ENCODE measurements around the gene SNX24.
"Not testable (repeated sequence)": the region's sequence is repeated elsewhere in the genome, so short reads cannot be mapped to it uniquely, and the experiment has no call there.

Gene SNX24

DNA sequence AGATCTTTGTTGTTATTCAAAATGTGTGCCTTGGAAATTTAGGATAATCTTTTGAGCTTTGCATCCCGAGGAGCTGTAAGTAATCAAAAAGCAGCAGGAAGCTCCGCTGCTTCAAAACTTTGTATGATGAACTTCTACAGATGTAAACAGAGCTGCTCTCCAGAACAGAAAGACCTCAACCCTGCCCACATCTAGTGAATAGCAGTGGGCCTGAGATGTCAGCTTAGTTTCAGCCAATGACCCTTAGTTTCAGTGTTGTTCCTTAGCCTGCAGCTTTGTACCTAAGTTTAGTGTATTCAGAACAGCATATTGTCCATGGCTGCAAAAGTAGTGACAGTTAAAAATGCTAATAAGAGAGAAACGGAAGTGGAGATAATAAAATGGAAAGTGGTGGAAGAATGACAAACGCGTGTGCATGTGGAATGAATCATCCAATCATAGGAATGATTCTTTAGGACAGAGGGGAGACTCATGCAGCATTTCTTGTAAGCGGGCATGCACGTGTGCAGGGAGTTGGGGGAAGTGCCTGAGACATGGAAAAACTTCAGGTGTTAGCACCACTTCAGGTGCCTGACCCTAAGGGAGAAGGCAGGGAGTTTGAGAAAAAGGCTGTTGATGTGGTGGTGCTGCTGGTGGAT is 24.9 kb downstream of the SNX24 start:
- DNase-seq (ENCODE audit: extremely low read depth in 1 of 2, low read depth in 1 of 2), result no peak

DNA sequence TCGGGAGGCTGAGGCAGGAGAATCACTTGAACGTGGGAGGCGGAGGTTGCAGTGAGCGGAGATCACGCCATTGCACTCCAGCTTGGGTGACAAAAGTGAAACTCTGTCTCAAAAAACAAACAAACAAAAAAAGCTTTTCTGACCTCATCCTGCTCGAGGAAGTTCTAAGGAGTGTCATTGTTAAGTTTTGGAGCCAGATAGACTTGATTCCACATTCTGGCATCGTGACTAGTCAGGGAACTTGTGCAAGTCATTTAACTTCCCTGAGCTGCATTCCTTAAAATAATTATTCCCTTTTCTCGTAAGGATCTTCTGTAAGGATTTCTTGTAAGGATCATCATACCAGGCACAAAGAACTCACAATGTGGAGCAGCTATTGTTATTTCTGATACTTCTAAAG is 26.2 kb downstream of the SNX24 start:
- no peak for DNase-seq (ENCODE audit: extremely low read depth in 1 of 2, low read depth in 1 of 2)

GRCh38 chr5:122874179-122874875 is 28.9 kb downstream of the SNX24 start:
- DNase-seq (ENCODE audit: extremely low read depth in 1 of 2, low read depth in 1 of 2), result no peak

DNA sequence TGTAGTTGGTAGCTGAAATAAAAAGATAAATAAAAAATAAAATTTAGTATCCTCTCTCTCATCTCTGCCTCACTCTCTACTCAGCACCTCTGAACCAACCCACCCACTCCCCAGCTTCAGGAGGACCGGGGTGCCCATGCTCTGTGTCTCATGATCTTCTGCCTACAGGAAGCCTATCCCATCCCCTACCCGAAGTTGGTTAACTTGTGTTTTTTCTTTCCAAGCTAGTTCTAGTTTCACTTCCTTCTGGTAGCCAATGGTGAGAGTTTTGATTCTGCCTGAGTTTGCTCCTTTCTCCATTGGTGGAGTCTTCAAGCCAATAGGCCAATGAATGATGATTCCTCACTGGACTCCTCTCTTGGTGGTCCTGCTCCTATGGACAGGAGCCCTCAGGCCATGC is 32.1 kb downstream of the SNX24 start:
- no peak for DNase-seq (ENCODE audit: extremely low read depth in 1 of 2, low read depth in 1 of 2)

GRCh38 chr5:122879076-122879475 is 33.7 kb downstream of the SNX24 start:
- DNase-seq (ENCODE audit: extremely low read depth in 1 of 2, low read depth in 1 of 2), result no peak

- no peak for DNase-seq (ENCODE audit: extremely low read depth in 1 of 2, low read depth in 1 of 2)
These were observed 34.8 kb downstream of the SNX24 start for GRCh38 chr5:122880170-122880689.

DNA sequence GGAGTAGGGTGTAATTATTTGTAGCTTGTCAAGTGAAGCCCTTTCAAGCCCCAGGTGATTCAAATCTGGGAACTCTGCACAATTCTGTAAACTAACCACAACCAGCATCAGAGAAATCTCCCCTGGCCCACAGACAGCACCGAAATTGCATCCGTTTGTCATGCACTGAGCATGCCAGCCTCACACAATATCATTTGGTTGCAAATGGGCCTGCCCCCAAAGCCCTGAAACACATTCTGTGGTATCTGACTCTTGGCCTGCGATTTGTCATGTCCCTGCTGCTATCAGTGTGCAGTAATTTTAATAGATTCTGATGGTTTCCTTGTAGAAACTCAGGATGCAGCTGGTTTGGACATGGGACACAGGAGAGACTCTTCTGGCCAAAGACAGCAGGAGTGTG is 35.3 kb downstream of the SNX24 start:
- DNase-seq (ENCODE audit: extremely low read depth in 1 of 2, low read depth in 1 of 2), result no peak

- no peak for DNase-seq (ENCODE audit: extremely low read depth in 1 of 2, low read depth in 1 of 2)
These were observed 37.4 kb downstream of the SNX24 start for GRCh38 chr5:122882831-122883230.

DNA sequence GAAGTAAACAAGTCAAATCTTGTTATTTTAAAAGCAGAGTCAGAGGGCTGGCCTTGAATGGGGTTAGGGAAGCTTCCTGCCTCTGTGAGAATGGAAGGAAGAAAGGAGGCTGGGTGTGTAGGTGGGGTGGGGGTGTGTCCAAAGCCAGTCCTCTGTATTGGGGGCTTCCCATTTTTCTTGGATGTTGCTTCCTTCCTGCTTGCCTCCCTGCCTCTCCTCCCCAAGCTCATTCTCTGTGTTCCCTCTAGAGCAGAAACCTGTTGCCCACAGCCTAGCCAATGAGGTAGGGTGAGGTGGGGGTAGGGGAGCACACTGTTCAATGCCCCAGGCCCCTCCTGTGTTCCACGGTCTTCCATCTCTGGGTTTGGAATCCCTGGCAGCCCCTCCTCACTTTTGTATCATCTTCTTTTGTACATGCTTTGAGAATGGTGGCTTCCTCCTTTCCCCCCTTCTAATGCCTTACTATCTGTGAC is 39.7 kb downstream of the SNX24 start:
- DNase-seq (ENCODE audit: extremely low read depth in 1 of 2, low read depth in 1 of 2), result no peak

DNA sequence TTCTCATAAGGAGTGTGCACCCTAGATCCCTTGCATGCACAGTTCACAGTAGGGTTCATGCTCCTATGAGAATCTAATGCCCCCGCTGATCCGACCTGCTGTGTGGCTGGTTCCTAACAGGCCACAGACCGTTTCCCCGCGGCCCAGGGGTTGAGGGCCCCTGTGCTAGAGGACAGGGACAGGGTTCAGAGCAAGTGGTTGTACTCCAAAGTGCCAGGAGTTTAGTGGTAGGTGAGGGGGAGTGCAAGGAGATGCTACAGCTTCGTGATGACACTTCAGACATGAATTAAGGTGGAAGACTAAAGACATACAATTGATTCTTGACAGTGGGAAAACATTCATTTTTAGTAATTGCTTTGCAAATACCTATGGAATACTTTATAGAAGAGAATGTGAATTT is 40.5 kb downstream of the SNX24 start:
- DNase-seq (ENCODE audit: extremely low read depth in 1 of 2, low read depth in 1 of 2), result no peak

GRCh38 chr5:122895141-122895540 is 49.7 kb downstream of the SNX24 start:
- DNase-seq (ENCODE audit: extremely low read depth in 1 of 2, low read depth in 1 of 2), result no peak

- no peak for DNase-seq (ENCODE audit: extremely low read depth in 1 of 2, low read depth in 1 of 2)
These were observed 51.3 kb downstream of the SNX24 start for GRCh38 chr5:122896598-122897282.

- DNase-seq (ENCODE audit: extremely low read depth in 1 of 2, low read depth in 1 of 2), result no peak
These were observed 51.8 kb downstream of the SNX24 start for GRCh38 chr5:122897283-122897602.

DNA sequence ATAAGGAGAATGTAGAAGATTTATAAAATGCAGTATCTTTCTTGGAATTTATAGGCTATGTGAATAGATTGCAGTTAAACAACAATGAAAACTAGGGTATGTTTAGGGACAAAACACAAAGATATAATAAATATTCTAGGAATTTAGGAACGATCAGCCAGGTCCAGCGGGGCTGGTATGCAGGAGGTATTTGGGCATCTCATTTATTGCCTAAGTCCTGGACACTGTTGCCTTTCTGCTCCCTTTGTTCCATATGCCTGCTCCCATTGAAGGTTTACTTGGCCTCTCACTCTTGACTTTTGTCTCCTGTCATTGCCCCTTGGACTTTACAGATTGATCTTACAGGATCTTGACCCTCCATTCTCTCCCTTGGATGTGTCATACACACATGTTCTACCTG is 55.9 kb downstream of the SNX24 start:
- DNase-seq (ENCODE audit: extremely low read depth in 1 of 2, low read depth in 1 of 2), result no peak

DNA sequence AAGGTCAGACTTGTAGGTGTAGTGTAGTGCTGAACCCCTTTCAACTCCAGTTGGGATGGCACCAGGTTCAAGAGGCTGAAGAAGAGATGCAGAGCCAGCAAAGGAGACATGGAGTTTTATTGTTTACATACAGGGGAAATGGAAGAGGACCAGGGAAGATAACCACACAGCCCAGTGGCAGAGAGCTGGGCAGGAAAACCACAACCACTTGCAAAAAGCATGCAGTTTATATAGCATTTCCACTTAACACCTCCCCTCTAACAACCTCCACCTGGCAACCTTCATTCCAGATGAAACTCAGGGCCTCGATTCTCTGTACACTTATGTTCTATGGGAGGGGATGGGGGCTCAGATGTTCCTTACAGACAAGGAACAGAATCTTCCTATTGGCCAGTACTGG is 56.9 kb downstream of the SNX24 start:
- DNase-seq (ENCODE audit: extremely low read depth in 1 of 2, low read depth in 1 of 2), result no peak

DNA sequence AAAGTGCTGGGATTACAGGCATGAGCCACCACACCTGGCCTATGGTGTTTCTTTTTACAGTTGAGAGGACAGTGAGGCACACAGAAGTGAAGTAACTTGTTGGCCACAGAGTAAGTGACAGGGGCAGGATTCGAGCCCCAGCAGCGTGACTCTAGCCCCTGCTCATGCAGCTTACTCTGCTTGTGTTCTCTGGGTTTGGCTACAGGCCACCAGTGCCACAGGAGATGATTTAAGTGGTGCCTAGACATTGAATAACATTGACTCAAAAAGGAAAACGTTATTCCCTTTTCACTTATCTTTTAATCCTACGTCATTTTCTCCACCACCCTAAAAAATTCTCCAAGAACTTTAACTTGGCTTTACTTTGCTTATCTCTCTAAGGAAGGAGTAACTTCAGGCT is 61.4 kb downstream of the SNX24 start:
- DNase-seq (ENCODE audit: extremely low read depth in 1 of 2, low read depth in 1 of 2), result no peak

DNA sequence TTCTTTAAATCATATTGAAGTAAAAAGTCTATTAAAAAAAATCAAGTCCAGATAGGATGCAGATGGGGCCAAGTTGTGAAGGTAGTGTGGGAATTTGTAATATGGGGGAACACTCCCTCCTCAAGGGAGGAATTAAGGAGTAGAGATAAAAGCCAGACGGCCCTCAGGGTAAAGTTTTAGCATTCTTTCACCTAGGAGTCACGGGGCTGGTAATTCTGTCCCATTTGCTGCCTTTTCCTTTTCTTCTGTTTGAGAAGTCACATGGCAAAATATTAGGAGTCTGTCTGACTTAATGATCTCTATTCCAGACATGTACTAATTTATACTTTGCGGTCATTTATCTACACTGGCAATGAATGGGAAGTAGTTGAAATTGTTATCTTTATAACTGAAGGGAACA is 61.9 kb downstream of the SNX24 start:
- DNase-seq (ENCODE audit: extremely low read depth in 1 of 2, low read depth in 1 of 2), result no peak

- no peak for DNase-seq (ENCODE audit: extremely low read depth in 1 of 2, low read depth in 1 of 2)
These were observed 62.7 kb downstream of the SNX24 start for GRCh38 chr5:122908108-122908507.

GRCh38 chr5:122908662-122909061 is 63.2 kb downstream of the SNX24 start:
- no peak for DNase-seq (ENCODE audit: extremely low read depth in 1 of 2, low read depth in 1 of 2)

GRCh38 chr5:122909470-122910100 is 64.2 kb downstream of the SNX24 start:
- no peak for DNase-seq (ENCODE audit: extremely low read depth in 1 of 2, low read depth in 1 of 2)

DNA sequence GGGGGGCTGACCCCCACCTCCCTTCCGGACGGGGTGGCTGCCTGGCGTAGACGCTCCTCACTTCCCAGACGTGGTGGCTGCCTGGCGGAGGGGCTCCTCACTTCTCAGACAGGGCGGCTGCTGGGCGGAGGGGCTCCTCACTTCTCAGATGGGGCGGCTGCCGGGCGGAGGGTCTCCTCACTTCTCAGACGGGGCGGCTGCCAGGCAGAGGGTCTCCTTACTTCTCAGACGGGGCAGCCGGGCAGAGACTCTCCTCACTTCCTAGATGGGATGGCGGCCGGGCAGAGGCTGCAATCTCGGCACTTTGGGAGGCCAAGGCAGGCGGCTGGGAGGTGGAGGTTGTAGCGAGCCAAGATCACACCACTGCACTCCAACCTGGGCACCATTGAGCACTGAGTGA is 68.0 kb downstream of the SNX24 start:
- DNase-seq (ENCODE audit: extremely low read depth in 1 of 2, low read depth in 1 of 2), result not testable (repeated sequence)
